Peyer's patch (tissue), 4 donors: ENCODE data around the gene CCDC183.

Experiments
- CTCF ChIP-seq, 6 experiments: fragments of 450-650 bp in 4 of 6; fragments of 200-600 bp in 2 of 6; sonication (generic) in 1 of 6; IDR thresholded peaks; one replicate each; pipeline ENCODE4 v1.5.1; 2017 to 2019; ENCODE audit warnings: antibody characterized with exemption in 6 of 6, mild to moderate bottlenecking in 3 of 6, moderate library complexity in 1 of 6
- POLR2A ChIP-seq, 2 donors: fragments of 450-650 bp; IDR thresholded peaks; one replicate each; pipeline ENCODE4 v1.5.1; 2017; ENCODE audit warnings: antibody characterized with exemption in 2 of 2, mild to moderate bottlenecking in 2 of 2, moderate library complexity in 2 of 2

GRCh38 chr9:136806631-136807201, 10.6 kb downstream of the CCDC183 start:
- TF ChIP-seq POLR2A (IDR thresholded peaks at IDR 0.05): no peak
- no peak for TF ChIP-seq CTCF (IDR thresholded peaks at IDR 0.05)
